Endothelial cell of umbilical vein (primary cell): ENCODE measurements around the gene CTNNA2. TPM values are rescaled to one million over a fixed set of nuclear protein-coding genes. Genes with fewer than 3 reads are reported as not detected.

Experiments
- BruUV-seq: library from RNA; stranded (reverse); fragments of 400-500 nt; replicated peaks from 2 replicates; lab custom pipeline; 2021; lab: Mats Ljungman, UMichigan
- CTCF ChIA-PET: fragments of 300-600, 350-600 bp; sonication (Branson Sonifier 250); formaldehyde crosslinking; loops from one replicate; lab custom pipeline; 2021; ENCODE audit warnings: antibody characterized with exemption, inconsistent platforms; lab: Charles Lee
- POLR2A ChIA-PET: fragments of 300-600, 350-600 bp; sonication (Branson Sonifier 250); formaldehyde crosslinking; loops from one replicate; lab custom pipeline; 2021; ENCODE audit warnings: antibody characterized with exemption, inconsistent platforms; lab: Charles Lee
- DNase-seq: peaks from one replicate; pipeline ENCODE4 v3.0.0-alpha.2; 2011; ENCODE audit warnings: low read depth, low spot score
- FAIRE-seq: peaks from 2 replicates; lab custom pipeline; 2011; peaks lifted over from hg19 to GRCh38; lab: Jason Lieb, UNC
- H2AFZ ChIP-seq: 2 replicates; pipeline ENCODE4 v1.6.0; 2012; ENCODE audit warnings: low read depth, low read length, control low read depth, inconsistent platforms
- H3K27ac ChIP-seq: 2 replicates; pipeline ENCODE4 v1.5.1; 2011; ENCODE audit warnings: low read depth, mild to moderate bottlenecking, control low read depth, low read length, moderate library complexity; ENCODE audit not compliant: insufficient read depth
- H3K27me3 ChIP-seq, 2 experiments: 2 replicates each; pipeline versions ENCODE4 v1.6.0 to v1.6.1; 2011; ENCODE audit warnings: low read length in 2 of 2, mixed read lengths in 1 of 2; ENCODE audit not compliant: control insufficient read depth in 2 of 2, insufficient read depth in 2 of 2
- H3K36me3 ChIP-seq, 2 experiments: 2 replicates in 1 of 2; 3 replicates in 1 of 2; pipeline ENCODE4 v1.5.1; 2011; ENCODE audit warnings: low read length in 2 of 2, mild to moderate bottlenecking in 1 of 2, moderate library complexity in 1 of 2; ENCODE audit not compliant: control insufficient read depth in 2 of 2, insufficient read depth in 2 of 2; ENCODE audit errors: extremely low read depth in 1 of 2
- H3K4me1 ChIP-seq: 3 replicates; pipeline ENCODE4 v1.5.1; 2011; ENCODE audit warnings: mild to moderate bottlenecking, low read length; ENCODE audit not compliant: control insufficient read depth, insufficient read depth; ENCODE audit errors: extremely low read depth
- H3K4me2 ChIP-seq: 2 replicates; pipeline ENCODE4 v1.6.1; 2011; ENCODE audit warnings: low read length, control low read depth, mixed read lengths; ENCODE audit not compliant: insufficient read depth
- H3K4me3 ChIP-seq, 3 experiments: fragments of 200-600 bp in 1 of 3; sonication (generic), shearing (Covaris generic) in 1 of 3; replicated peaks in 1 of 3; 2 replicates each; pipeline ENCODE4 v1.5.1; 2011 to 2016; ENCODE audit warnings: control low read depth in 3 of 3, low read length in 3 of 3, mild to moderate bottlenecking in 2 of 3, inconsistent platforms in 1 of 3, low read depth in 1 of 3, moderate library complexity in 1 of 3; ENCODE audit not compliant: insufficient read depth in 1 of 3
- H3K79me2 ChIP-seq: 2 replicates; pipeline ENCODE4 v1.6.0; 2012; ENCODE audit warnings: low read length, inconsistent platforms; ENCODE audit not compliant: control insufficient read depth, insufficient read depth
- H3K9ac ChIP-seq: replicated peaks from 2 replicates; pipeline ENCODE3; 2011; ENCODE audit warnings: low read length, control low read depth; ENCODE audit not compliant: insufficient read depth; ENCODE audit errors: extremely low read depth
- H3K9me1 ChIP-seq: replicated peaks from 3 replicates; pipeline ENCODE4 v1.6.0; 2011; ENCODE audit warnings: mild to moderate bottlenecking, low read length; ENCODE audit not compliant: control insufficient read depth, insufficient read depth; ENCODE audit errors: extremely low read depth
- H3K9me3 ChIP-seq: replicated peaks from 2 replicates; pipeline ENCODE4 v1.5.1; 2012; ENCODE audit warnings: low read length, inconsistent platforms; ENCODE audit not compliant: control insufficient read depth, insufficient read depth
- H4K20me1 ChIP-seq: replicated peaks from 2 replicates; pipeline ENCODE3; 2011; ENCODE audit warnings: mild to moderate bottlenecking, low read length; ENCODE audit not compliant: control insufficient read depth, insufficient read depth; ENCODE audit errors: extremely low read depth
- CTCF ChIP-seq, 2 donors: IDR thresholded peaks; 1 replicate in 1 of 2; 2 replicates in 1 of 2; pipeline ENCODE4 v1.5.1; 2011; ENCODE audit warnings: low read length in 2 of 2, mild to moderate bottlenecking in 2 of 2, moderate library complexity in 2 of 2, control low read depth in 1 of 2, inconsistent platforms in 1 of 2, low read depth in 1 of 2; ENCODE audit not compliant: insufficient read depth in 1 of 2; ENCODE audit errors: extremely low read depth in 1 of 2
- EZH2 ChIP-seq: IDR thresholded peaks from 2 replicates; pipeline ENCODE4 v1.6.1; 2012; ENCODE audit warnings: borderline replicate concordance, low read depth, mild to moderate bottlenecking, moderate library complexity, low read length, inconsistent platforms; ENCODE audit not compliant: severe bottlenecking
- FOS ChIP-seq: IDR thresholded peaks from 2 replicates; pipeline ENCODE4 v1.6.1; 2011; ENCODE audit warnings: mild to moderate bottlenecking, low read length, moderate library complexity, borderline replicate concordance; ENCODE audit not compliant: insufficient read depth
- GATA2 ChIP-seq: IDR thresholded peaks from 2 replicates; pipeline ENCODE4 v1.7.0; 2011; ENCODE audit warnings: low read depth, mild to moderate bottlenecking, moderate library complexity, mixed read lengths, low read length; ENCODE audit not compliant: insufficient read length, insufficient read depth
- JUN ChIP-seq: IDR thresholded peaks from 2 replicates; pipeline ENCODE4 v1.6.1; 2011; ENCODE audit warnings: borderline replicate concordance, low read depth; ENCODE audit not compliant: insufficient read length, insufficient read depth
- MAX ChIP-seq: IDR thresholded peaks from 2 replicates; pipeline ENCODE4 v1.6.1; 2011; ENCODE audit not compliant: insufficient read depth, insufficient read length
- MYC ChIP-seq: IDR thresholded peaks from one replicate; pipeline ENCODE4 v1.6.1; 2011; ENCODE audit warnings: mild to moderate bottlenecking, low read depth, low read length
- POLR2A ChIP-seq: IDR thresholded peaks from 2 replicates; pipeline ENCODE4 v1.6.1; 2012; ENCODE audit warnings: low read depth, mild to moderate bottlenecking, control low read depth, low read length
- POLR2AphosphoS5 ChIP-seq: IDR thresholded peaks from 2 replicates; pipeline ENCODE4 v1.6.1; 2012; ENCODE audit warnings: low read depth, mild to moderate bottlenecking, control low read depth, low read length, moderate library complexity; ENCODE audit not compliant: insufficient read depth
- dilution Hi-C: fragments of 300-500 bp; cut with MboI; formaldehyde crosslinking; loops from one replicate; pipeline ENCODE4 v1.15.0; 2019; ENCODE audit warnings: low sequenced_read_pairs; ENCODE audit not compliant: extremely low pct_ligation_motif_present
- intact Hi-C: fragments of 100-400 bp; cut with micrococcal nuclease; formaldehyde crosslinking; loops from one replicate; pipeline ENCODE4 v1.10.0; 2022
- polyA plus RNA-seq, 4 experiments: library from polyadenylated mRNA; depleted of rRNA in 3 of 4; stranded (reverse) in 3 of 4; unstranded in 1 of 4; fragments of >200 nt; gene quantifications; 2 replicates each; pipeline versions ENCODE4 v1.2.1 to v1.2.3, GENCODE V29; 2011 to 2012; ENCODE audit warnings: missing spikeins in 1 of 4
- total RNA-seq: library from RNA; stranded (reverse); gene quantifications from 2 replicates; pipeline ENCODE4 v1.2.3, GENCODE V29; 2021

The CTNNA2 gene
- total and polyA plus RNA-seq, 2 donors (not counting 3 experiments of a cell fraction or from before 2014, with no cell fraction given): not detected

GRCh38 chr2:80231421-80231820 is 718.6 kb downstream of the CTNNA2 start:
- ChIA-PET CTCF (no interaction called here), POLR2A (no interaction called here)
- H2AFZ ChIP-seq: no peak overlapping the region
- no peaks in the 10 kb centered on the region for H3K36me3 ChIP-seq
- no peak overlapping the region for H3K9ac ChIP-seq
- no peaks in the 10 kb centered on the region for H3K9me1 ChIP-seq
- no peaks in the 10 kb centered on the region for H3K4me1 ChIP-seq
- no peaks in the 10 kb centered on the region for H3K79me2 ChIP-seq
- no peak overlapping the region for H3K4me2 ChIP-seq
- no peaks in the 10 kb centered on the region for H4K20me1 ChIP-seq
- intact Hi-C loops: no loop called here
- TF ChIP-seq GATA2: no peak
- no peak for TF ChIP-seq CTCF (IDR thresholded peaks at IDR 0.05; ENCODE audit: extremely low read depth in 1 of 2, insufficient read depth in 1 of 2, low read depth in 1 of 2, low read length in 2 of 2)
- no peak for DNase-seq
- H3K27ac ChIP-seq: no peak overlapping the region
- BruUV-seq: no TSS peak
- H3K27me3 ChIP-seq: no peaks in the 10 kb centered on the region
- no peak for FAIRE-seq
- dilution Hi-C loops: no loop called here
- H3K4me3 ChIP-seq: no peak overlapping the region
- H3K9me3 ChIP-seq: peaks cover 4% of the 10 kb centered on the region

- DNase-seq: no peak
- intact Hi-C loops (no loop called here), dilution Hi-C loops (no loop called here)
- TF ChIP-seq MAX (no peak), FOS (no peak), POLR2A (no peak), GATA2 (no peak), JUN (no peak), POLR2AphosphoS5 (no peak), MYC (no peak), EZH2 (no peak), CTCF (IDR thresholded peaks at IDR 0.05; ENCODE audit: extremely low read depth in 1 of 2, insufficient read depth in 1 of 2, low read depth in 1 of 2, low read length in 2 of 2) (no peak)
- Histone ChIP-seq H3K27me3 (no peaks in the 10 kb centered on the region), H3K4me2 (no peak overlapping the region), H3K9ac (no peak overlapping the region), H3K79me2 (no peaks in the 10 kb centered on the region), H3K4me1 (no peaks in the 10 kb centered on the region), H3K4me3 (no peak overlapping the region), H2AFZ (no peak overlapping the region), H3K27ac (no peak overlapping the region), H3K36me3 (no peaks in the 10 kb centered on the region), H3K9me3 (peaks cover 2% of the 10 kb centered on the region), H4K20me1 (no peaks in the 10 kb centered on the region), H3K9me1 (no peaks in the 10 kb centered on the region)
- FAIRE-seq: no peak
- BruUV-seq: no TSS peak
- CTCF ChIA-PET: no interaction called here
- POLR2A ChIA-PET: no interaction called here
Observed at GRCh38 chr2:80233333-80233732, 720.5 kb downstream of the CTNNA2 start.
